Calu3 (cell line): ENCODE data around the gene RAB34. TPM values are rescaled to one million over a fixed set of nuclear protein-coding genes. Genes with fewer than 3 reads are reported as not detected.
A peak's percentile ranks its signal among the peaks of the same experiment; 100 is the strongest.

ENCODE experiments used
- BruUV-seq: library from RNA; stranded (reverse); fragments of 400-500 nt; replicated peaks from 2 replicates; lab custom pipeline; 2021; lab: Mats Ljungman, UMichigan
- CTCF ChIA-PET: fragments of 300-600 bp; sonication (Branson Sonifier 250); formaldehyde crosslinking; loops from one replicate; lab custom pipeline; 2022; ENCODE audit warnings: antibody characterized with exemption; lab: Charles Lee
- DNase-seq: peaks from one replicate; pipeline ENCODE4 v3.0.0; 2022
- H3K27ac Mint-ChIP-seq: one replicate; pipeline ENCODE4 v1.8.0; 2022; ENCODE audit warnings: mixed read lengths; ENCODE audit not compliant: unreplicated experiment
- H3K27me3 Mint-ChIP-seq: one replicate; pipeline ENCODE4 v1.8.0; 2022; ENCODE audit warnings: mixed read lengths; ENCODE audit not compliant: unreplicated experiment
- H3K36me3 Mint-ChIP-seq: one replicate; pipeline ENCODE4 v1.8.0; 2022; ENCODE audit warnings: mild to moderate bottlenecking, moderate library complexity, mixed read lengths; ENCODE audit not compliant: insufficient read depth, unreplicated experiment
- H3K4me1 Mint-ChIP-seq: one replicate; pipeline ENCODE4 v1.8.0; 2022; ENCODE audit warnings: mild to moderate bottlenecking, low read depth, mixed read lengths; ENCODE audit not compliant: unreplicated experiment
- H3K4me3 Mint-ChIP-seq: one replicate; pipeline ENCODE4 v1.8.0; 2022; ENCODE audit warnings: mild to moderate bottlenecking, low read depth, moderate library complexity, mixed read lengths; ENCODE audit not compliant: unreplicated experiment
- H3K9me3 Mint-ChIP-seq: one replicate; pipeline ENCODE4 v1.8.0; 2022; ENCODE audit warnings: low read depth, mixed read lengths; ENCODE audit not compliant: unreplicated experiment
- intact Hi-C: fragments of 100-400 bp; cut with micrococcal nuclease; formaldehyde crosslinking; loops from one replicate; pipeline ENCODE4 v1.10.0; 2022; ENCODE audit not compliant: unreplicated experiment
- total RNA-seq: library from RNA; stranded (reverse); gene quantifications from 2 replicates; pipeline ENCODE4 v1.2.3, GENCODE V29; 2022
- TF ChIP-seq, protein P1 (sequence below): fragments of 200-600 bp; IDR thresholded peaks from one replicate; pipeline ENCODE4 v1.8.0; 2022; ENCODE audit warnings: antibody characterized with exemption; ENCODE audit not compliant: unreplicated experiment

Gene RAB34
- total RNA-seq, 1 experiment from 2014 or later, result 34.5 TPM

DNA sequence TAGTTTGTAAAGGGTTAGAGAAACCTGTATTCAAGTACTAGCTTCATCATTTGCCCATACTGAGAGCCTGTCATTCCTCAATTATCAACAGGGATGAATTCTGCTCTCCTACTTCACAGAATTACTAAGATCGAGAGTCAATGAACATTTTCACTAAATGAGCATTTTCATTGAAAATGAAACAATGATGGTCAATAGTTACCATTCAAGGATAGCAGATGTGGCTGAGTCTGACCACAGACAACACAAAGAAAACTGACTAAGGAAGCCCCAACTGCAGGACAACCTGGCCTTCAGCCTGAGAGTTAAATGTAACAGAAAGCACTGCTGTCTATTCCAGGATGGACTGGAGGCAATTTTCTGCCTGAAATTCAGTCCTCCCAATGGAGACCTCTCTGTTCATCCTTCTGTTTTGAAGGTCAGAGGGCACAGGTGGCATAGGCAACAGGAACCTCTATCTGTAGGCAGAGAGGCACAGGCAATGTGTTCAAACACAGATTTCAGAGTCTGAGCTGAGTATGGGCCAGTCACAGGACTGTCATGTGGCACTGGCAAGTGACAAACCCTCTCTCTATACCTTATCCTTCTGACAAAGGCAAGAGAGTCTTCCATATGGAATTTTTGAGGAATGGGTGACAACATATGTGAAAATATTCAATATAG lies 45.6 kb upstream of the RAB34 start:
- peaks cover 9% of the 10 kb centered on the region for H3K4me1 Mint-ChIP-seq
- CTCF ChIA-PET, result interaction anchor here (0.6 to 1.8 kb wide), 23 partner anchors 8 to 186 kb away, joined by 3 to 17 read pairs (median 4); partner anchors contain the start of genes FAM222B, FLOT2, NEK8 and RPL23A
- no peak overlapping the region for H3K27ac Mint-ChIP-seq
- no TSS peak for BruUV-seq
- no peaks in the 10 kb centered on the region for H3K9me3 Mint-ChIP-seq
- H3K36me3 Mint-ChIP-seq, result peaks cover 44% of the 10 kb centered on the region
- TF ChIP-seq, protein P1, sequence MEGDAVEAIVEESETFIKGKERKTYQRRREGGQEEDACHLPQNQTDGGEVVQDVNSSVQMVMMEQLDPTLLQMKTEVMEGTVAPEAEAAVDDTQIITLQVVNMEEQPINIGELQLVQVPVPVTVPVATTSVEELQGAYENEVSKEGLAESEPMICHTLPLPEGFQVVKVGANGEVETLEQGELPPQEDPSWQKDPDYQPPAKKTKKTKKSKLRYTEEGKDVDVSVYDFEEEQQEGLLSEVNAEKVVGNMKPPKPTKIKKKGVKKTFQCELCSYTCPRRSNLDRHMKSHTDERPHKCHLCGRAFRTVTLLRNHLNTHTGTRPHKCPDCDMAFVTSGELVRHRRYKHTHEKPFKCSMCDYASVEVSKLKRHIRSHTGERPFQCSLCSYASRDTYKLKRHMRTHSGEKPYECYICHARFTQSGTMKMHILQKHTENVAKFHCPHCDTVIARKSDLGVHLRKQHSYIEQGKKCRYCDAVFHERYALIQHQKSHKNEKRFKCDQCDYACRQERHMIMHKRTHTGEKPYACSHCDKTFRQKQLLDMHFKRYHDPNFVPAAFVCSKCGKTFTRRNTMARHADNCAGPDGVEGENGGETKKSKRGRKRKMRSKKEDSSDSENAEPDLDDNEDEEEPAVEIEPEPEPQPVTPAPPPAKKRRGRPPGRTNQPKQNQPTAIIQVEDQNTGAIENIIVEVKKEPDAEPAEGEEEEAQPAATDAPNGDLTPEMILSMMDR, result no peak
- no peak for DNase-seq
- intact Hi-C loops, result loop anchor here (2.0 to 5.0 kb wide), 4 partner anchors 48 to 139 kb away; partner anchors contain the start of gene DHRS13
- no peaks in the 10 kb centered on the region for H3K27me3 Mint-ChIP-seq
- no peak overlapping the region for H3K4me3 Mint-ChIP-seq

DNA sequence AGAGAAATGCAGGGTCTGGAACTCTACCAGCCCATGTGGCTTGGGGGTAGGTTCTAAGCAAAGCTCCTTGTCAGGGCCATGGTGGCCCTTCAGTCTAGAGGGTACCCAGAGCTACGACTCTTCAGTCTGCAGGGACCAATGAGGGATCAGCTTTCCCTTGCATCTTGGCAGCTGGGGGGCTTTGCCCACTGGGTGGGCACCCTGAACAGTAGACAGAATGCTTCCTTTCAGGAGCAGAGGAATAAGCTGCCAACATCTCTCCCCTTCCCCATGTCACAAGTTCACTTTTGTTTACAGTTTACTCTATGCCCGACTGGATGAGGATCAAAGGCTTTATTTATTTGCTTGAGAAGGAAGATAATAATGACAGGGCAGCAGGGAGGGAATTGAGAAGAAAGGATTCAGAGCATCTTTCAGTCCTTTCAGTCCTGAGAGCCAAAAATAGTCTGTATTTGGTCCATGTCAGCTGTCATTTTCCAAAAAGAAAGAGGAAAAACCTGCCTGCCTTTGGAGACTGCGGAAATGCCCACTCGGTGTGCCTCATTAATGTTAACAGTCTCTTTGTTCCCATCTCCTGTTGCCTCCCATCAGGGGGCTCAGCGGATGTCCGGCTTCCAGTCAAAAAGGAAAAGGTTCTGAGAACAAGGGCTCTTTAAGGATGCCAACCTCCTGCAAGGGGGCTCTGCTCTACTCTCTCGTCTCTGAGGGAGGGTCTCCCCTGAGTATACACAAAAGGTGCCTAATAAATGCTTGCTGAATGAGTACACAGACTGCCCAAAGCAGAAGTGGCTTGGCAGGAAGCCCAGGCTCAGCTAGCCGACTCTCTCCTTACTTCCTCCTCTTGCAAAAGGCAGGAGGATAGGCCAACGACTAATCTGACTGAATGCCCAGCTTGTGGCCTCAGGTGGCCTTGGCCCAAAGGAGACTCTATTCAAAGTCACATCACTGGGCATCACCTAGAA lies 43.2 kb upstream of the RAB34 start:
- Mint-ChIP-seq H3K27me3 (no peaks in the 10 kb centered on the region), H3K27ac (peak overlapping the region; percentile 23), H3K4me3 (no peak overlapping the region), H3K9me3 (no peaks in the 10 kb centered on the region), H3K4me1 (peaks cover 16% of the 10 kb centered on the region), H3K36me3 (peaks cover 68% of the 10 kb centered on the region)
- BruUV-seq, result no TSS peak
- TF ChIP-seq, protein P1, result no peak
- CTCF ChIA-PET, result interaction anchor here (0.7 to 2.6 kb wide), 6 partner anchors 15 to 136 kb away, joined by 3 to 20 read pairs (median 4); partner anchors contain the start of genes NEK8 and TLCD1
- intact Hi-C loops, result loop anchor here (5.0 kb wide), 3 partner anchors 91 to 141 kb away; partner anchors contain the start of gene DHRS13
- peak; percentile 65 for DNase-seq

DNA sequence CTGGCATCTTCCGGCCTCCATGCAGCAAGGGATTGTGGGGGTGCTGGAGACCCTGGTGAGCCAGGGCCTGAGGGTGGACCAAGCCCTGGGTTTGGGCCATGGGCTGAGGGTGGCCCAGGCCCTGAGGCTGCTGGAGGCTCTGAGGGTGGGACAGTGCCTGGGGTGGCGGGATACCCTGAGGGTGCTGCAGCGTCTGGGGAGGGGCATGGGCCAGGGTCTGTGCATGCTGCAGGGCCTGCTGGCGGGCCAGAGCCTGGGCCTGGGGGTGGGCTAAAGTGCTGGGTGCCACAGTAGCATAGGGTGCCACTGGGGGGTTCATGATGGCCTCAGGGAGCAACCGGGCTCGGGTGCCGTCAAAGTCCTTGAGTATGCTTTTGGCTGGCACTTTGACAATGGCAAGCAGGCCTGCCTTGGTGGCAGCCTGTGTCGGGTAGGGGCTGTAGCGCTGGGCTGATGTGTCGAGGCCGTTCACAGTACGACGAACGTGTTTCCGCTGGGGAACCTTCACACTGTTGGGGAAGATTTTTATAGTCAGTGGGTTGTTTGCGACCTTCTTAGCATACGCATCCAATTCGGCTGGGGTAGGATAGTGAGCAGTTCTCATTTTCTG lies 41.7 kb upstream of the RAB34 start:
- TF ChIP-seq, protein P1, result no peak
- no peaks in the 10 kb centered on the region for H3K27me3 Mint-ChIP-seq
- peaks cover 22% of the 10 kb centered on the region for H3K4me1 Mint-ChIP-seq
- no TSS peak for BruUV-seq
- DNase-seq, result no peak
- H3K27ac Mint-ChIP-seq, result no peak overlapping the region
- peaks cover 83% of the 10 kb centered on the region for H3K36me3 Mint-ChIP-seq
- no peaks in the 10 kb centered on the region for H3K9me3 Mint-ChIP-seq
- CTCF ChIA-PET, result no interaction called here
- intact Hi-C loops, result no loop called here
- H3K4me3 Mint-ChIP-seq, result no peak overlapping the region
